ENCODE data around the gene PRRT2.
A peak's percentile ranks its signal among the peaks of the same experiment; 100 is the strongest.
"Not testable (repeated sequence)": the region's sequence is repeated elsewhere in the genome, so short reads cannot be mapped to it uniquely, and the experiment has no call there.

PRRT2 gene

DNA sequence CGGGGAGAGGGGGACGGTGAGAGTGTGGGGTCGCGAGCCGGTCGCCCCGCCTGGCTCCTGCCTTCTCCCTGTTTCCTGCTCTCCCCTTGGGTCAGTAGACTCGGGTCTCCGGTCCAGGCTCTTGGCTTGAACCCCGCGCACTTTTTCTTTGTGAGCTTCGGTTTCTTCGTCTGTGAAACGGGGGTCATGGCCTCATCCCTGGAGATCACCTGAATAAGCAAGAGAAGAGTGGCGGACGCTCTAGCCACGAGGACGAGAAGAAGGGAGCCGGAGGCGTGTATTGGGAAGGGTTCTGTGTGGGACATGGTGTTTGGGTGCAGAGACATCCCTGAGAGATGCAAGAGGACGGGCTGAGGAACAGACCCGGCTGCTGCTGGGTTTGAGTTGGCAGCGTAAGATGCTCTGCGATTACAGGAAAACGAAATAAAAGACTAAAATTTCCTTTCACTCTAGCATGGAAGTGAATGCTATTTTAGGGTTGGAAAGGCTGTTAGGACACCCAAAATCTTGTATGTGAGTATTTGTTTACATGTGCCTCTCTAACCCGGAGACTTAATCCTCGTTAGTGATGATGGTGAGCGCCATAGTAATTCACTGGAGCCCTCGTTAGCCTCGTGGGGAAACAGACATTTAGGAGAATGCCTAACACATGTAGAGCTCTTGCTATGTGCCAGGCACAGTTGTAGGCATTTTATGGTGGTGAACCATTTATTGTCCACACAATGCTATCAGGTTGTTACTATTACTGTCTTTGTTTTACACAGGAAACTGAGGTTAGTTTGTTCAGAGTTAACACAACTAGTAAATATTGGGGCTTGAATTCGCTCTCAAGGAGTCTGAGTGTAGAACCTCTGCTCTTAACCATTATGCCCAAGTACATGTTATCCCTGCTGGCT is 20.8 kb upstream of the PRRT2 start:
- DNase-seq = no peak

GRCh38 chr16:29791845-29792807 is 19.9 kb upstream of the PRRT2 start:
- no peak for DNase-seq

GRCh38 chr16:29793153-29793552 is 18.8 kb upstream of the PRRT2 start:
- not testable (repeated sequence) for DNase-seq

DNA sequence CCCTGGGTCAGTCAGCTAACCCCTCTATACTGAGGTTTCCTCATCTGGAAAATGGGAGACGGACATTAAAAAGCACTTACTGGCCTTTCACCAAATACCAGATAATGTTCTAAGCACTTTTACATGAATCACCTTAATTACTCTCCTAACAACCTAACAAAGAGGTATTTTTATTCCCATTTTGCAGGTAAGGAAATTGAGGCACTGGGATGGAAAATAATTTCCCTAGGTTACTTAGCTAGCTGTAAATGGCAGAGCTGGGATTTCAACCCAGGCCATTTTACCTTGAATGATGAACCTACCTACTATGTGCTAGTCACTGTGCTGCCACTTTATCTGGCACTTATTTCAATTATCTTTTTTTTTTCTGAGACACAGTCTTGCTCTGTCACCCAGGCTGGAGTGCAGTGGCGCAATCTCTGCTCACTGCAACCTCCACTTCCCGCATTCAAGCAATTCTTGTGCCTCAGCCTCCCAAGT is 17.7 kb upstream of the PRRT2 start:
- no peak for DNase-seq

GRCh38 chr16:29802416-29802935 is 9.5 kb upstream of the PRRT2 start:
- no peak for DNase-seq

GRCh38 chr16:29804020-29804419 is 8.0 kb upstream of the PRRT2 start:
- no peak for DNase-seq

DNA sequence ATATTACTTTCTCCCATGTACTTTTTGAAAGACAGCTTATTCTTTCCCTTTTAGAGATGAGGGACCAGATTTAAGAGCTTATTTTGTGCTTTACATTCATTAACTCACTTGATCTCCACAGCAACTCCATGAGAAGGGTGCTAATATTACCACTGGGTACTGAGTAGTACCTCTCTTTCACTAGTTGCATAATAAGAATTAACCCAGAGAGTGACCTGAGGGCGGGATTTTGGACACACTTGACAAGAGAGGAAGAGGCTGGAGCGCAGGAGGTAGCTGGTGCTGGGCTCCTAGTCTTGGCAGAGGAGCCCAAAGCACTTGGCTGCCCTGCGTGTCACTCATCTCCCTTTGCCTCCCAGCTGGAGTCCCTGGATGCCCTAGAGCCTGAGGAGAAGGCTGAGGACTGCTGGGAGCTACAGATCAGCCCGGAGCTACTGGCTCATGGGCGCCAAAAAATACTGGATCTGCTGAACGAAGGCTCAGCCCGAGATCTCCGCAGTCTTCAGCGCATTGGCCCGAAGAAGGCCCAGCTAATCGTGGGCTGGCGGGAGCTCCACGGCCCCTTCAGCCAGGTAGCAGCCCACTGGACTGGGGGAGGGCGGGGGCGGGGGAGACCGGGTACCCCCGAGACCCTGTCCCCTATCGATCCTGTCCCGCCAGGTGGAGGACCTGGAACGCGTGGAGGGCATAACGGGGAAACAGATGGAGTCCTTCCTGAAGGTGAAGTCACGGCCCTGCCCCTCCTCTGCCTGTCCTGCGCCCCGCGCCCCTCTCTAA is 7.3 kb upstream of the PRRT2 start:
- peak; percentile 48 for DNase-seq

DNA sequence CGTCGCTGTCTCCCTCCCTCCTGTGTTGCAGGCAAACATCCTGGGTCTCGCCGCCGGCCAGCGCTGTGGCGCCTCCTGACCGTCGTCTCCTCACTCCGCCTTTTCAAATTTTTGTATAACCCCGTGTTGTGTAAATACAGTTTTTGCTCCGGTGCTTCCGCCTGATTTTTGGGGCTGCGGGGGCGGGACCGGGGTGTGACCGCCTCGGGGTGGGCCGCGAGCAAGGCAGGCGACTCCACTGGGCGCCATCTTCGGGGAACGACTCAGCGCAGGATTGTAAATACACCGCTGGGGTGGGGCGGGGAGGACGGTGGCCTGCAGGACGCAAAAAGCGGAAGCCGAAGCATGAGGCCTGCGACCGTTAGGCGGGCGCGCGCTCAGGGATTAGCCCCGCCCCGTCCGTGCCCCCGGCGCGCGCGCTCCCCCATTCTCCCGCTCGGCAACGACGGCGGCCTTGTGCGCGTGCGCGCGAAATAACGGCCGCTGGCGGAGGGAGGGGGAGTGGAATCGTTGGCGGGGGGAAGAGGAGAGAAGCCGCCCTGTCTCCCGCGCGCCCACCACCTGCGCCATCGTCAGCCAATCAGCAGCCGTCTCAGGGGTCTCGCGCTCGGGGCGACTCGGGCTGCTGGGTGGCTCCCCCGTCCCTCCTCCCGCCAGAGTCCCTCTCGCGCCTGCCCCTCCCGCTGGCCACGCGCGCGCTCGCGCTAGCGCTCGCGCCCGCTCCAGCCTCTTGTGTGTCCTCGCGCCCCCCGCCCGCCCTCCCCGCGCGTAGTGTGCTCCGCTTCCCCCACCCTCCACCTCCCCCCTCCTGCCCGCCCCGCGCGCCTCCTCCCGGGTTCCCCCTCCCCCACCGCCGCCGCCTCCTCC is 6.5 kb upstream of the PRRT2 start:
- peak; percentile 93 for DNase-seq

DNA sequence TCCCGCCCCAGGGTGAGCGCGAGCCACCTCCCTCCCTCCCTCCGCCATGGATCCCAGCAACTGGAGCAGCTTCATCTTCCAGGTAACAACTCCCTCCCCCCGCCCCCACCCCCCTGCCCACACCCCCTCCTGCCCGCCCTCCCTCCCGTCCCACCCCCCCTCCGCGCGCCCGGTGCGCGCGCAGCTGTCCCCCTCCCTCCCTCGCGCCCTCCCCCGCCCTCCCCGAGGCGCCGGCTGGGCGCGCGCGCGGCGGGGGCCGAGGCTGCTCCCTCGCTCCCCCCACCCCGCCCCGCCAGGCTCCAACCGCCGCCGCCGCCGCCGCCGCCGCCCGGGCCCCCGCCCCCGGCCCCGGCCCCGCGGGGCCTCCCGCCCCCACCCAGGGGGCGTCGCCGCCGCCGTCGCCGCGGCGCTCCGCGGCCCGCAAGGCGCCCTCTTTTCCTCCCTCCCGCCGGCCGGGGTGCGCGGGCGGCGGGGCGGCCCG is 5.9 kb upstream of the PRRT2 start, which contains the start of gene MAZ:
TSS of gene MAZ (plus strand) at position 431 of the 481 bp plus-strand sequence. CDS start 173 bp downstream, outside the sequence.
- DNase-seq = no peak

DNA sequence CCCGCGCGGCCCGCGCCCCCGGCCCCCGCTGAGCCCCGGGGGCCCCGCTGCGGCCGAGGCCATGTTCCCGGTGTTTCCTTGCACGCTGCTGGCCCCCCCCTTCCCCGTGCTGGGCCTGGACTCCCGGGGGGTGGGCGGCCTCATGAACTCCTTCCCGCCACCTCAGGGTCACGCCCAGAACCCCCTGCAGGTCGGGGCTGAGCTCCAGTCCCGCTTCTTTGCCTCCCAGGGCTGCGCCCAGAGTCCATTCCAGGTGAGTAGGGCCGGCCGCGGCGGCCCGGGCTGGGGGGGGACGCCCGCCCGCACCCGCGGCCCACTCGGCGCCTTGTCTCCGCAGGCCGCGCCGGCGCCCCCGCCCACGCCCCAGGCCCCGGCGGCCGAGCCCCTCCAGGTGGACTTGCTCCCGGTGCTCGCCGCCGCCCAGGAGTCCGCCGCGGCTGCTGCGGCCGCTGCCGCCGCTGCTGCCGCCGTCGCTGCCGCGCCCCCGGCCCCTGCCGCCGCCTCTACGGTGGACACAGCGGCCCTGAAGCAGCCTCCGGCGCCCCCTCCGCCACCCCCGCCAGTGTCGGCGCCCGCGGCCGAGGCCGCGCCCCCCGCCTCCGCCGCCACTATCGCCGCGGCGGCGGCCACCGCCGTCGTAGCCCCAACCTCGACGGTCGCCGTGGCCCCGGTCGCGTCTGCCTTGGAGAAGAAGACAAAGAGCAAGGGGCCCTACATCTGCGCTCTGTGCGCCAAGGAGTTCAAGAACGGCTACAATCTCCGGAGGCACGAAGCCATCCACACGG is 5.2 kb upstream of the PRRT2 start:
- peak; percentile 68 for DNase-seq

DNA sequence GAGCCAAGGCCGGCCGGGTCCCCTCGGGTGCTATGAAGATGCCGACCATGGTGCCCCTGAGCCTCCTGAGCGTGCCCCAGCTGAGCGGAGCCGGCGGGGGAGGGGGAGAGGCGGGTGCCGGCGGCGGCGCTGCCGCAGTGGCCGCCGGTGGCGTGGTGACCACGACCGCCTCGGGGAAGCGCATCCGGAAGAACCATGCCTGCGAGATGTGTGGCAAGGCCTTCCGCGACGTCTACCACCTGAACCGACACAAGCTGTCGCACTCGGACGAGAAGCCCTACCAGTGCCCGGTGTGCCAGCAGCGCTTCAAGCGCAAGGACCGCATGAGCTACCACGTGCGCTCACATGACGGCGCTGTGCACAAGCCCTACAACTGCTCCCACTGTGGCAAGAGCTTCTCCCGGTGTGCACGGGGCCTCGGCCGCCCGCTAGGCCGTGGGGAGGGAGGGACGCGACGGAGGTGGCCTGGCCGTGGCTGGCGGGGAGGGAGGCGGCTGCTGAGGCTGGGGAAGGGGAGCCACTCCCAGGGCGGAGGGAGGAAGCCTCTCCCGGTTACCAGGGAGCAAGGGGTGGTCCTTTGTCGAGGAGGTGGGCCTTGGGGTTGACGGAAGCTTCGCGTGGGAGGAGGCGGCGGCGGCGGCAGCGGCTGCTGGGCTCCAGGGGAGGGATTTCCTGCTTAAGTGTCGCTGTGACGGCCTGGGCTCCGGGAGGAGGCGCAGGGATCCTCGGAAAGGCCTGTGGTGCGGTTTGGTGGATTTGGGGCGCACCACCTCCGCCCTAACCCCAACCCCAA is 4.4 kb upstream of the PRRT2 start:
- DNase-seq = peak; percentile 80

DNA sequence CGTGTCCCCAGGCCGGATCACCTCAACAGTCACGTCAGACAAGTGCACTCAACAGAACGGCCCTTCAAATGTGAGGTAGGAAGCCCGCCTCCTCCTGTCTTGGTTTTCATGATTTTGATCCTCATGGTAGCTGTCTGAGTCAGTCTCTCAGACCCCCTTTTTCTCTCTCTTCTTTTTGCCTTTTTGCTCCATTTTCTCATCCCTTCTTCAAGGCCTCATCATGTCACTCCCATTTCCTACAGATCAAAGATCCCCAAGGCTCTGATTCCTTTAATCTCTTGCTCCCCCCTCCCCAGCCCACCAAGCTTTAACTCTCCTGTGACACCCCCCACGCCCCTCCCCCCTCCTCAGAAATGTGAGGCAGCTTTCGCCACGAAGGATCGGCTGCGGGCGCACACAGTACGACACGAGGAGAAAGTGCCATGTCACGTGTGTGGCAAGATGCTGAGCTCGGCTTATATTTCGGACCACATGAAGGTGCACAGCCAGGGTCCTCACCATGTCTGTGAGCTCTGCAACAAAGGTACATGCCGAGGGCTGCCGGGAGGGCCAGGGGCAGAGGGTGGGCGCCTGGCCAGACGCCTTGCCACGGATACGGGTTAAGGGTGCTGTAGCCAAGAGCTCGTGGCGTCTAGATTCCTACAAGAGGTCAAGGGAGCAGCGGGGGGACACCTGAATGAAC is 3.6 kb upstream of the PRRT2 start:
- no peak for DNase-seq

DNA sequence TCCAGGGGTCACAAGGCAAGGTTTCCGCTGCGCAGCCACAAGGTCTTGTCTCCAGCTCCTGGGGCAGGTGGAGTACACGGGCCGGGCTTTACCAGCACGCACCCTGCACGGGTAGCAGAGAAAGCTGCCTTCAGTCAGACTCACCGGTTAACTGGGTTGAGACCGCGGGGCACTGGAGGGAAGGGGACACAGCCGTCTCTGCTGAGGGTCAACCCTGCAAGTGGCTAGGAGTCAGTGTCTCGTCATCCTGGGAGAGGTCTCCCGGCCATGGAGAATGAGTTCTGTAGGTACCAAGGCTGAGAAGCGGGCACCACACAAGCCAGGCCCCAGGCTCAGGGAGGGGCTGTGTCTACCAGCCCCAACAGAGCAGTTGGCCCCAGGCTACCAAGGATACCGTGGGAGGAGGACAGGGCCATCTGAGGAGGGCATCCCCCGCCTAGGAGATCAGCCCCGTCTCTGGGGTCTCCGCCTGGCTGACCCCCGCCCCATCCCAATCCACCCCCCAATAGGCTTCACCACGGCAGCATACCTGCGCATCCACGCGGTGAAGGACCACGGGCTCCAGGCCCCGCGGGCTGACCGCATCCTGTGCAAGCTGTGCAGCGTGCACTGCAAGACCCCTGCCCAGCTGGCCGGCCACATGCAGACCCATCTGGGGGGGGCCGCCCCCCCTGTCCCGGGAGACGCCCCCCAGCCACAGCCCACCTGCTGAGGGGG is 2.8 kb upstream of the PRRT2 start:
- DNase-seq = no peak

GRCh38 chr16:29809850-29810698 is 1.9 kb upstream of the PRRT2 start:
- DNase-seq = no peak

GRCh38 chr16:29810699-29811169 is 1.3 kb upstream of the PRRT2 start:
- DNase-seq = no peak

DNA sequence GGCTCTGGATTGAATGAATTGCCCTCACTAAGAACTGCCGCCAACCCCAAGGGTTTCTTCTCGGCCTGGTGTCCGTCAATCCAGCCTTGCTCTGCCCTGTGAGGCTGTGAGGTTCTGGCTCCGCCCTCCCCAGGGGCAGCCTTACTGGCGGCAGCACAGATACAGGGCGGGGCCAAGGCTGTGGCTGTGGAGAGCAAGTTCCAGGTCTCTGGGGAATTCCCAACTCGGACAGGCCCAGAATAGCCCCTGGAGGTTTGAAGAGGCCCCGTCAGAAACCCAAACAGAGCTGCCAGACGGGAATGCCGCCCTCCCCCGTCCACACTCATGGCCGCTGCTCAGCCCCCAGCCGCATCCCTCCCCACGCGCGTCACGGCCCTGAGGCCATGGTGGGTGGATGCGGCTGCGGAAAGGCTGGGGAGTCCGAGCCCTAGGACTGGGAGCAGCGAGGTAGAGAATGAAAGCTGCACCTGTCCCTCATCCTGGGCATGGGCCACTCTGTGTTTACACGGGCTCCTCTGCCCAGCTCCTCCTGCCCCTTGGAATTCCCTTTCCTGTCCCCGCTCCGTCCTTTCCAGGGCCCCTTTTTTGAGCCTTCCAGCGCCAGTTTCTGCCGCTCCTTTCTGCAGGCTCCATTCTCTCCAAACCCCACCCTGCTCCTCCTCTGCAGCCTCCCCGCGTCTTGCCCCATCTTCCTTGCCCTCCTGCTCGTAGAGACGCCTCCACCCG is 660 bp upstream of the PRRT2 start:
- peak; percentile 97 for DNase-seq

All from NCI-H226 (cell line).